Panc1 (cell line): ENCODE data around the gene CSH1. TPM values are rescaled to one million over a fixed set of nuclear protein-coding genes. Genes with fewer than 3 reads are reported as not detected.

Experiments used
- ATAC-seq: fragments of 200-7000 bp; cut with Tn5 transposase; 2 replicates; pipeline ENCODE4 v1.9.1; 2020; ENCODE audit warnings: mild to moderate bottlenecking, moderate library complexity
- BruUV-seq: library from RNA; stranded (reverse); fragments of 400-500 nt; replicated peaks from 2 replicates; lab custom pipeline; 2021; lab: Mats Ljungman, UMichigan
- CTCF ChIA-PET: fragments of 300-600 bp; sonication (Branson Sonifier 250); formaldehyde crosslinking; loops from one replicate; lab custom pipeline; 2022; ENCODE audit warnings: antibody characterized with exemption; lab: Charles Lee
- POLR2A ChIA-PET: fragments of 300-600 bp; sonication (Branson Sonifier 250); formaldehyde crosslinking; loops from one replicate; lab custom pipeline; 2022; ENCODE audit warnings: antibody characterized with exemption; lab: Charles Lee
- DNase-seq: peaks from one replicate; pipeline ENCODE4 v3.0.0-alpha.2; 2010; ENCODE audit warnings: low read depth, low spot score
- H3K27ac ChIP-seq: 2 replicates; pipeline ENCODE4 v1.5.1; 2011; ENCODE audit warnings: mild to moderate bottlenecking, low read length, inconsistent platforms
- H3K27me3 ChIP-seq: fragments of 200-500 bp; sonication (Bioruptor generic); 2 replicates; pipeline ENCODE4 v1.6.0; 2014; ENCODE audit warnings: low read length, inconsistent platforms; ENCODE audit not compliant: control insufficient read depth, insufficient read depth
- H3K36me3 ChIP-seq: fragments of 200-500 bp; sonication (Bioruptor generic); 2 replicates; pipeline ENCODE4 v1.5.1; 2014; ENCODE audit warnings: inconsistent platforms, mild to moderate bottlenecking, low read length, moderate library complexity; ENCODE audit not compliant: control insufficient read depth, insufficient read depth
- H3K4me1 ChIP-seq: 2 replicates; pipeline ENCODE4 v1.5.1; 2011; ENCODE audit warnings: inconsistent platforms, mild to moderate bottlenecking, low read length, moderate library complexity; ENCODE audit not compliant: control insufficient read depth, insufficient read depth
- H3K4me3 ChIP-seq, 2 experiments: 2 replicates each; pipeline ENCODE4 v1.5.1; 2011 to 2012; ENCODE audit warnings: low read depth in 2 of 2, low read length in 2 of 2, mild to moderate bottlenecking in 2 of 2, inconsistent platforms in 1 of 2, moderate library complexity in 1 of 2
- H3K9me3 ChIP-seq: fragments of 200-500 bp; sonication (Bioruptor generic); 2 replicates; pipeline ENCODE4 v1.5.1; 2014; ENCODE audit warnings: low read depth, mild to moderate bottlenecking, inconsistent platforms, low read length, moderate library complexity; ENCODE audit not compliant: control insufficient read depth, insufficient read depth
- CTCF ChIP-seq: fragments of 450-650 bp; IDR thresholded peaks from 2 replicates; pipeline ENCODE4 v1.5.1; 2017; ENCODE audit warnings: mild to moderate bottlenecking
- POLR2AphosphoS5 ChIP-seq: IDR thresholded peaks from 2 replicates; pipeline ENCODE4 v1.6.1; 2012; ENCODE audit warnings: mild to moderate bottlenecking, low read depth, low read length, moderate library complexity
- REST ChIP-seq, 2 experiments: IDR thresholded peaks; 2 replicates each; pipeline ENCODE4 v1.6.1; 2011 to 2012; ENCODE audit warnings: low read depth in 2 of 2, control low read depth in 1 of 2, low read length in 1 of 2, mild to moderate bottlenecking in 1 of 2, moderate library complexity in 1 of 2; ENCODE audit not compliant: insufficient read depth in 1 of 2
- SIN3A ChIP-seq: IDR thresholded peaks from 2 replicates; pipeline ENCODE4 v1.6.1; 2012; ENCODE audit warnings: low read depth, mild to moderate bottlenecking, low read length, moderate library complexity, borderline replicate concordance; ENCODE audit not compliant: insufficient read depth
- TCF7L2 ChIP-seq: IDR thresholded peaks from 2 replicates; pipeline ENCODE4 v1.6.1; 2011; ENCODE audit warnings: mild to moderate bottlenecking, low read depth, low read length, inconsistent platforms
- in situ Hi-C: cut with HindIII; loops from 2 replicates; pipeline ENCODE4 v1.10.0; 2016; ENCODE audit warnings: low sequenced_read_pairs, low pct_unique_long_range_greater_than_20kb
- intact Hi-C: fragments of 100-400 bp; cut with micrococcal nuclease; formaldehyde crosslinking; loops from one replicate; pipeline ENCODE4 v1.10.0; 2022; ENCODE audit not compliant: unreplicated experiment
- total RNA-seq: library from RNA; stranded (reverse); gene quantifications from one replicate; pipeline ENCODE4 v1.2.1, GENCODE V29; 2021; ENCODE audit not compliant: unreplicated experiment

The CSH1 gene
- total RNA-seq, 1 experiment from 2014 or later, result not detected

- TF ChIP-seq TCF7L2 (no peak), CTCF (no peak), REST (IDR thresholded peaks at IDR 0.05; ENCODE audit: insufficient read depth in 1 of 2, low read depth in 2 of 2, low read length in 1 of 2) (no peak), SIN3A (no peak), POLR2AphosphoS5 (no peak)
Observed at GRCh38 chr17:63928966-63929695, 32.8 kb upstream of the CSH1 start.

GRCh38 chr17:63928172-63928666, 31.8 kb upstream of the CSH1 start:
- ChIA-PET CTCF (interaction anchor here (0.6 kb wide), 1 partner anchor 354 kb away, joined by 5 read pairs; no protein-coding TSS in a partner anchor), POLR2A (no interaction called here)
- intact Hi-C loops, result no loop called here
- H3K9me3 ChIP-seq, result no peaks in the 10 kb centered on the region
- no peak overlapping the region for H3K27ac ChIP-seq
- DNase-seq (no peak), ATAC-seq (no peak)
- no peaks in the 10 kb centered on the region for H3K4me1 ChIP-seq
- BruUV-seq, result no TSS peak
- in situ Hi-C loops, result no loop called here
- no peak for TF ChIP-seq TCF7L2
- no peak for TF ChIP-seq REST (IDR thresholded peaks at IDR 0.05; ENCODE audit: insufficient read depth in 1 of 2, low read depth in 2 of 2, low read length in 1 of 2)
- no peak for TF ChIP-seq CTCF
- TF ChIP-seq SIN3A, result no peak
- no peak for TF ChIP-seq POLR2AphosphoS5
- no peaks in the 10 kb centered on the region for H3K36me3 ChIP-seq
- H3K4me3 ChIP-seq, result no peak overlapping the region
- H3K27me3 ChIP-seq, result no peaks in the 10 kb centered on the region

More at GRCh38 chr17:63928966-63929695, 32.8 kb upstream of the CSH1 start:
- Histone ChIP-seq H3K9me3 (no peaks in the 10 kb centered on the region), H3K36me3 (no peaks in the 10 kb centered on the region), H3K27me3 (no peaks in the 10 kb centered on the region), H3K4me1 (no peaks in the 10 kb centered on the region), H3K4me3 (no peak overlapping the region), H3K27ac (no peak overlapping the region)
- POLR2A ChIA-PET, result no interaction called here
- DNase-seq (no peak), ATAC-seq (no peak)
- no TSS peak for BruUV-seq
- in situ Hi-C loops (no loop called here), intact Hi-C loops (no loop called here)
- CTCF ChIA-PET, result interaction anchor here (0.7 kb wide), 1 partner anchor 10 kb away, joined by 5 read pairs; no protein-coding TSS in a partner anchor
